Neuron (in vitro differentiated cells): ENCODE results near the gene ADRB2.

Experiments used
- H2AFZ ChIP-seq: one replicate; pipeline ENCODE4 v1.6.1; 2013; ENCODE audit warnings: low read depth, mild to moderate bottlenecking, inconsistent platforms, low read length, moderate library complexity
- H3K27me3 ChIP-seq: one replicate; pipeline ENCODE4 v1.6.1; 2013; ENCODE audit warnings: low read length; ENCODE audit not compliant: insufficient read depth
- H3K36me3 ChIP-seq: one replicate; pipeline ENCODE4 v1.6.1; 2013; ENCODE audit warnings: low read length; ENCODE audit not compliant: insufficient read depth
- H3K4me1 ChIP-seq: one replicate; pipeline ENCODE4 v1.6.1; 2013; ENCODE audit warnings: low read length; ENCODE audit not compliant: insufficient read depth
- H3K4me3 ChIP-seq: 2 replicates; pipeline ENCODE4 v1.5.1; 2013; ENCODE audit warnings: mild to moderate bottlenecking, low read length, moderate library complexity
- H3K9me3 ChIP-seq: one replicate; pipeline ENCODE4 v1.6.1; 2013; ENCODE audit warnings: low read length

ADRB2 gene

GRCh38 chr5:148840531-148840930 is 14.1 kb downstream of the ADRB2 start:
- Histone ChIP-seq H3K4me1 (no peaks in the 10 kb centered on the region), H3K9me3 (no peaks in the 10 kb centered on the region), H3K4me3 (no peak overlapping the region), H3K27me3 (no peaks in the 10 kb centered on the region), H2AFZ (no peak overlapping the region), H3K36me3 (no peaks in the 10 kb centered on the region)

GRCh38 chr5:148841519-148841918 is 15.1 kb downstream of the ADRB2 start:
- H3K9me3 ChIP-seq, result no peaks in the 10 kb centered on the region

GRCh38 chr5:148842161-148842560 is 15.8 kb downstream of the ADRB2 start:
- no peaks in the 10 kb centered on the region for H3K9me3 ChIP-seq
- no peaks in the 10 kb centered on the region for H3K4me1 ChIP-seq
- no peaks in the 10 kb centered on the region for H3K27me3 ChIP-seq
- H2AFZ ChIP-seq, result no peak overlapping the region
- H3K4me3 ChIP-seq, result no peak overlapping the region
- H3K36me3 ChIP-seq, result no peaks in the 10 kb centered on the region

More at GRCh38 chr5:148841519-148841918, 15.1 kb downstream of the ADRB2 start:
- Histone ChIP-seq H3K27me3 (no peaks in the 10 kb centered on the region), H3K4me3 (no peak overlapping the region), H2AFZ (no peak overlapping the region), H3K36me3 (no peaks in the 10 kb centered on the region), H3K4me1 (no peaks in the 10 kb centered on the region)

GRCh38 chr5:148843510-148844318 is 17.3 kb downstream of the ADRB2 start:
- Histone ChIP-seq H3K36me3 (no peaks in the 10 kb centered on the region), H2AFZ (no peak overlapping the region), H3K4me1 (no peaks in the 10 kb centered on the region), H3K4me3 (no peak overlapping the region), H3K9me3 (no peaks in the 10 kb centered on the region), H3K27me3 (no peaks in the 10 kb centered on the region)

- Histone ChIP-seq H3K4me3 (no peak overlapping the region), H3K9me3 (no peaks in the 10 kb centered on the region), H3K27me3 (no peaks in the 10 kb centered on the region), H3K4me1 (no peaks in the 10 kb centered on the region), H2AFZ (no peak overlapping the region), H3K36me3 (no peaks in the 10 kb centered on the region)
Measured at GRCh38 chr5:148844433-148845280, 18.2 kb downstream of the ADRB2 start.

- Histone ChIP-seq H3K36me3 (no peaks in the 10 kb centered on the region), H3K4me3 (no peak overlapping the region), H3K9me3 (no peaks in the 10 kb centered on the region), H3K27me3 (no peaks in the 10 kb centered on the region), H2AFZ (no peak overlapping the region), H3K4me1 (no peaks in the 10 kb centered on the region)
Measured at GRCh38 chr5:148846930-148847329, 20.5 kb downstream of the ADRB2 start.

GRCh38 chr5:148847456-148847855 is 21.0 kb downstream of the ADRB2 start:
- no peak overlapping the region for H3K4me3 ChIP-seq
- no peaks in the 10 kb centered on the region for H3K4me1 ChIP-seq
- no peak overlapping the region for H2AFZ ChIP-seq
- H3K9me3 ChIP-seq, result no peaks in the 10 kb centered on the region
- no peaks in the 10 kb centered on the region for H3K36me3 ChIP-seq
- H3K27me3 ChIP-seq, result no peaks in the 10 kb centered on the region

- no peaks in the 10 kb centered on the region for H3K9me3 ChIP-seq
- no peak overlapping the region for H2AFZ ChIP-seq
- H3K36me3 ChIP-seq, result no peaks in the 10 kb centered on the region
- H3K4me3 ChIP-seq, result no peak overlapping the region
- H3K4me1 ChIP-seq, result no peaks in the 10 kb centered on the region
- no peaks in the 10 kb centered on the region for H3K27me3 ChIP-seq
Measured at GRCh38 chr5:148848393-148849031, 22.1 kb downstream of the ADRB2 start.

GRCh38 chr5:148849461-148849860 is 23.1 kb downstream of the ADRB2 start:
- Histone ChIP-seq H3K4me3 (no peak overlapping the region), H3K9me3 (no peaks in the 10 kb centered on the region), H2AFZ (no peak overlapping the region)

GRCh38 chr5:148850836-148851235 is 24.4 kb downstream of the ADRB2 start:
- no peak overlapping the region for H2AFZ ChIP-seq
- H3K36me3 ChIP-seq, result no peaks in the 10 kb centered on the region
- H3K4me3 ChIP-seq, result no peak overlapping the region
- no peaks in the 10 kb centered on the region for H3K27me3 ChIP-seq
- no peaks in the 10 kb centered on the region for H3K4me1 ChIP-seq
- no peaks in the 10 kb centered on the region for H3K9me3 ChIP-seq

More at GRCh38 chr5:148849461-148849860, 23.1 kb downstream of the ADRB2 start:
- no peaks in the 10 kb centered on the region for H3K27me3 ChIP-seq
- H3K36me3 ChIP-seq, result no peaks in the 10 kb centered on the region
- no peaks in the 10 kb centered on the region for H3K4me1 ChIP-seq

GRCh38 chr5:148853868-148854267 is 27.5 kb downstream of the ADRB2 start:
- Histone ChIP-seq H3K36me3 (no peaks in the 10 kb centered on the region), H3K4me1 (no peaks in the 10 kb centered on the region), H3K4me3 (no peak overlapping the region), H3K9me3 (no peaks in the 10 kb centered on the region), H2AFZ (no peak overlapping the region), H3K27me3 (no peaks in the 10 kb centered on the region)

GRCh38 chr5:148855249-148856008 is 29.0 kb downstream of the ADRB2 start:
- H3K9me3 ChIP-seq, result no peaks in the 10 kb centered on the region
- H2AFZ ChIP-seq, result no peak overlapping the region
- no peak overlapping the region for H3K4me3 ChIP-seq
- no peaks in the 10 kb centered on the region for H3K27me3 ChIP-seq
- H3K36me3 ChIP-seq, result no peaks in the 10 kb centered on the region
- no peaks in the 10 kb centered on the region for H3K4me1 ChIP-seq
